ENCODE measurements around the gene SUMO4.

SUMO4 gene

DNA sequence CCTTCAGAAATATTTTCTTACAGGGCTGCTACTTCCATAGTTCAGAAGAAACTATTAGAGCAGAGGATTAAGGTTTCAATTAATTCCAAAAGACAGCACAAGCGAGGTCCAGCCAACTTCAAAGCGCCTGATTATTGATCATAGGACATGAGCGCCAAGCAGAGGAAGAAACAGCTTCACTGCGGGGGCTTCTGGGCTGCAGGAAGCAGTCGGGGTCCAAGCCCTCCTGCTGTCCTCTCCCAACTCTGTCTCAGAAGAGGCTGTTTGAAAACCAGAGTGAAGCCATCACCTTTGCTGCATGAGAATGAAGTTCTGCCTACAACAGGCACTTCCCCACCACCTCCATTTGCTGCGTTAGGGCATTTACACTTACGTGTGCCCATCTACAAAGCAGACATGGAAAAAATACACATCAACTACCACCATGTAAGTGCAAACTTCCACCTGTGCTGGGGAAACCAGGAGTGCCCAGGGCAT, 23.9 kb downstream of the SUMO4 start:
- TF ChIP-seq SALL2 (tag by site-specific recombination; IDR thresholded peaks at IDR 0.05; ENCODE audit: borderline replicate concordance) (no peak), ZNF48 (tag by site-specific recombination; IDR thresholded peaks at IDR 0.05) (no peak), SP2 (tag by site-specific recombination; IDR thresholded peaks at IDR 0.05) (no peak), ZNF747 (tag by site-specific recombination; IDR thresholded peaks at IDR 0.05) (no peak), HOXA7 (CRISPR knock-in tag; IDR thresholded peaks at IDR 0.05; ENCODE audit: borderline replicate concordance) (no peak), ZFP69B (tag by site-specific recombination; IDR thresholded peaks at IDR 0.05) (no peak), GFI1B (tag by site-specific recombination; IDR thresholded peaks at IDR 0.05) (no peak), ZNF433 (tag by site-specific recombination; IDR thresholded peaks at IDR 0.05; ENCODE audit: low read depth) (no peak), ZNF24 (tag by site-specific recombination; IDR thresholded peaks at IDR 0.05) (no peak), ZNF624 (tag by site-specific recombination; IDR thresholded peaks at IDR 0.05) (no peak), ZNF561 (tag by site-specific recombination; IDR thresholded peaks at IDR 0.05; ENCODE audit: borderline replicate concordance) (no peak)
- Histone ChIP-seq H3K36me3 (ENCODE audit: control insufficient read depth in 2 of 2, insufficient read depth in 1 of 2, low read length in 2 of 2) (no peaks in the 10 kb centered on the region), H3K4me1 (ENCODE audit: control insufficient read depth, insufficient read depth, low read length) (0 out of 2 replicates have a peak, but pooled peaks cover 2% of the 10 kb centered on the region), H3K4me3 (ENCODE audit: low read depth, low read length) (no peak overlapping the region), H3K27ac (ENCODE audit: extremely low read depth, low read depth, low read length) (no peak overlapping the region), H3K9me3 (ENCODE audit: control insufficient read depth, insufficient read depth, low read depth, low read length) (no peaks in the 10 kb centered on the region)
- ChIA-PET CTCF (interaction anchor here (0.7 to 1.6 kb wide), 6 partner anchors 8 to 398 kb away, joined by 3 to 19 read pairs (median 4); no protein-coding TSS in a partner anchor), POLR2A (interaction anchor here (0.7 kb wide), 1 partner anchor 106 kb away, joined by 3 read pairs; the partner anchor contains the start of gene TAB2)

DNA sequence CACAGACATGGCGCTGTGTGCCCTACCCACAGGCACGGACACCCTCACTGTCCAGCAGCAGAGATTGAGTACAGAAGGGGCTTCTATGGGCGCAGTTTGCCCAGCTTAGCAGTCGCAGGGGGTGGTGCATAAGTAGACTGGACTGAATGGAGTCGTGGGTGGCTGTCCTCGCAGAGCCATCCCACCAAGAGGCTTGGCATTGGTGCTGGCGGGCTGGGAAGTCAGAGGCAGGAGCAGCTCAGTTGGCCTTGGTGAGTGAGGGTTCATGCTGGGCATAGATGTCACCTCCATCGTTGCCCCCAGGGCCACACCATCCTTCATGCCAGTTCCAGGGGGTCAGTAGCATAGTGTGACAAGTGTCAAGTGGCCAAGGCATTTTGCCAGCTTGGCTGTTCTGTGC, 25.2 kb downstream of the SUMO4 start:
- no peaks in the 10 kb centered on the region for H3K9me3 ChIP-seq (ENCODE audit: control insufficient read depth, insufficient read depth, low read depth, low read length)
- ChIA-PET POLR2A (no interaction called here), CTCF (interaction anchor here (0.5 to 10.2 kb wide), 2 partner anchors 396 to 397 kb away, joined by 5 to 193 read pairs; no protein-coding TSS in a partner anchor)
- H3K4me1 ChIP-seq (ENCODE audit: control insufficient read depth, insufficient read depth, low read length) = 0 out of 2 replicates have a peak, but pooled peaks cover 2% of the 10 kb centered on the region
- no peak overlapping the region for H3K4me3 ChIP-seq (ENCODE audit: low read depth, low read length)
- TF ChIP-seq ZFP69B (tag by site-specific recombination; IDR thresholded peaks at IDR 0.05) (no peak), MEIS1 (CRISPR knock-in tag; IDR thresholded peaks at IDR 0.05; ENCODE audit: borderline replicate concordance) (no peak), HOXD13 (CRISPR knock-in tag; IDR thresholded peaks at IDR 0.05; ENCODE audit: borderline replicate concordance) (no peak), ZNF777 (tag by site-specific recombination; IDR thresholded peaks at IDR 0.05; ENCODE audit: borderline replicate concordance) (no peak)
- TF ChIP-seq, protein P1, sequence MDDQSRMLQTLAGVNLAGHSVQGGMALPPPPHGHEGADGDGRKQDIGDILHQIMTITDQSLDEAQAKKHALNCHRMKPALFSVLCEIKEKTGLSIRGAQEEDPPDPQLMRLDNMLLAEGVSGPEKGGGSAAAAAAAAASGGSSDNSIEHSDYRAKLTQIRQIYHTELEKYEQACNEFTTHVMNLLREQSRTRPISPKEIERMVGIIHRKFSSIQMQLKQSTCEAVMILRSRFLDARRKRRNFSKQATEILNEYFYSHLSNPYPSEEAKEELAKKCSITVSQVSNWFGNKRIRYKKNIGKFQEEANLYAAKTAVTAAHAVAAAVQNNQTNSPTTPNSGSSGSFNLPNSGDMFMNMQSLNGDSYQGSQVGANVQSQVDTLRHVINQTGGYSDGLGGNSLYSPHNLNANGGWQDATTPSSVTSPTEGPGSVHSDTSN (CRISPR knock-in tag; IDR thresholded peaks at IDR 0.05) = no peak
- TF ChIP-seq, protein P2, sequence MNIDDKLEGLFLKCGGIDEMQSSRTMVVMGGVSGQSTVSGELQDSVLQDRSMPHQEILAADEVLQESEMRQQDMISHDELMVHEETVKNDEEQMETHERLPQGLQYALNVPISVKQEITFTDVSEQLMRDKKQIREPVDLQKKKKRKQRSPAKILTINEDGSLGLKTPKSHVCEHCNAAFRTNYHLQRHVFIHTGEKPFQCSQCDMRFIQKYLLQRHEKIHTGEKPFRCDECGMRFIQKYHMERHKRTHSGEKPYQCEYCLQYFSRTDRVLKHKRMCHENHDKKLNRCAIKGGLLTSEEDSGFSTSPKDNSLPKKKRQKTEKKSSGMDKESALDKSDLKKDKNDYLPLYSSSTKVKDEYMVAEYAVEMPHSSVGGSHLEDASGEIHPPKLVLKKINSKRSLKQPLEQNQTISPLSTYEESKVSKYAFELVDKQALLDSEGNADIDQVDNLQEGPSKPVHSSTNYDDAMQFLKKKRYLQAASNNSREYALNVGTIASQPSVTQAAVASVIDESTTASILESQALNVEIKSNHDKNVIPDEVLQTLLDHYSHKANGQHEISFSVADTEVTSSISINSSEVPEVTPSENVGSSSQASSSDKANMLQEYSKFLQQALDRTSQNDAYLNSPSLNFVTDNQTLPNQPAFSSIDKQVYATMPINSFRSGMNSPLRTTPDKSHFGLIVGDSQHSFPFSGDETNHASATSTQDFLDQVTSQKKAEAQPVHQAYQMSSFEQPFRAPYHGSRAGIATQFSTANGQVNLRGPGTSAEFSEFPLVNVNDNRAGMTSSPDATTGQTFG (tag by site-specific recombination; IDR thresholded peaks at IDR 0.05; ENCODE audit: borderline replicate concordance) = no peak
- TF ChIP-seq, protein P3, sequence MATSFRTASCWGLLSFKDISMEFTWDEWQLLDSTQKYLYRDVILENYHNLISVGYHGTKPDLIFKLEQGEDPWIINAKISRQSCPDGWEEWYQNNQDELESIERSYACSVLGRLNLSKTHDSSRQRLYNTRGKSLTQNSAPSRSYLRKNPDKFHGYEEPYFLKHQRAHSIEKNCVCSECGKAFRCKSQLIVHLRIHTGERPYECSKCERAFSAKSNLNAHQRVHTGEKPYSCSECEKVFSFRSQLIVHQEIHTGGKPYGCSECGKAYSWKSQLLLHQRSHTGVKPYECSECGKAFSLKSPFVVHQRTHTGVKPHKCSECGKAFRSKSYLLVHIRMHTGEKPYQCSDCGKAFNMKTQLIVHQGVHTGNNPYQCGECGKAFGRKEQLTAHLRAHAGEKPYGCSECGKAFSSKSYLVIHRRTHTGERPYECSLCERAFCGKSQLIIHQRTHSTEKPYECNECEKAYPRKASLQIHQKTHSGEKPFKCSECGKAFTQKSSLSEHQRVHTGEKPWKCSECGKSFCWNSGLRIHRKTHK (tag by site-specific recombination; IDR thresholded peaks at IDR 0.05) = no peak
- no peaks in the 10 kb centered on the region for H3K36me3 ChIP-seq (ENCODE audit: control insufficient read depth in 2 of 2, insufficient read depth in 1 of 2, low read length in 2 of 2)
- no peak overlapping the region for H3K27ac ChIP-seq (ENCODE audit: extremely low read depth, low read depth, low read length)
